Activated CD4-positive, alpha-beta T cell treated with anti-CD3 and anti-CD28 coated beads for 36 hours (primary cell): ENCODE data around the gene PLA2G2F. TPM values are rescaled to one million over a fixed set of nuclear protein-coding genes. Genes with fewer than 3 reads are reported as not detected.

Source experiments
- ATAC-seq: fragments of 200-7000 bp; cut with Tn5 transposase; one replicate; pipeline ENCODE4 v1.10.0; 2021; ENCODE audit warnings: mild to moderate bottlenecking, moderate library complexity
- CTCF ChIA-PET: fragments of 350-600 bp; sonication (Branson Sonifier 250); formaldehyde crosslinking; loops from one replicate; lab custom pipeline; 2021; ENCODE audit warnings: antibody characterized with exemption; lab: Charles Lee
- POLR2A ChIA-PET: fragments of 350-600 bp; sonication (Branson Sonifier 250); formaldehyde crosslinking; loops from one replicate; lab custom pipeline; 2021; ENCODE audit warnings: antibody characterized with exemption, inconsistent platforms; lab: Charles Lee
- DNase-seq: peaks from one replicate; pipeline ENCODE4 v3.0.0-alpha.2; 2020
- H3K27ac Mint-ChIP-seq: one replicate; pipeline ENCODE4 v1.8.0; 2021; ENCODE audit warnings: mixed read lengths
- H3K27me3 Mint-ChIP-seq: one replicate; pipeline ENCODE4 v1.8.0; 2021; ENCODE audit warnings: mixed read lengths
- H3K36me3 Mint-ChIP-seq: one replicate; pipeline ENCODE4 v1.8.0; 2021; ENCODE audit warnings: low read depth, mixed read lengths
- H3K4me1 Mint-ChIP-seq: one replicate; pipeline ENCODE4 v1.8.0; 2021; ENCODE audit warnings: mixed read lengths
- H3K4me3 Mint-ChIP-seq: one replicate; pipeline ENCODE4 v1.8.0; 2021; ENCODE audit warnings: mild to moderate bottlenecking, moderate library complexity, mixed read lengths
- H3K9me3 Mint-ChIP-seq: one replicate; pipeline ENCODE4 v1.8.0; 2021; ENCODE audit warnings: low read depth, mixed read lengths
- intact Hi-C, 2 experiments: fragments of 100-400 bp; cut with DNase I in 1 of 2; cut with micrococcal nuclease in 1 of 2; formaldehyde crosslinking; loops; one replicate each; pipeline versions ENCODE4 v1.14.2 to v1.15.1; 2022 to 2024; cut with DNase I, micrococcal nuclease
- total RNA-seq, 2 experiments: library from RNA; stranded (reverse); gene quantifications; one replicate each; pipeline ENCODE4 v1.2.3, GENCODE V29; 2021

The PLA2G2F gene
- total RNA-seq, 2 experiments from 2014 or later: not detected

DNA sequence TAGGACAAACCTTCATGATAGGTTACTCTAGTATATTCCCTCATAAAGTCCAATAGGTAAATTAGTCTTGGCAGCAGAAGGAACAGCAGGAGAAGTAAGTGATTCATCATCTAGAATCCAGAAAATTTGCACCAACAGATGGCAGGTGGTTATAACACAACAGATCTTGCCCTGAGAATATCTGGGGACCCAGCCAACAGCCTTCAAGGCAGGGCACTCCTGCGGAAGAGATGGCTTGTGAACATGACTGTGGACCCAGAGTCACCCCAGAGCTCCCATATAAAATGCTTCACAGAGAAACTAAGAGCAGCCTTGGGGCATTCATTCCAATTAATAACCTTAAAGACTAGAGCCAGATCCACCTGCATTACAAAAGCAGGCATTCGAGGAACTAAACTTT is 55.1 kb downstream of the PLA2G2F start:
- peaks cover 2% of the 10 kb centered on the region for H3K4me1 Mint-ChIP-seq
- intact Hi-C loops: loop anchor here in 1 of 2 experiments (2.0 kb wide), 1 partner anchor 219 kb away; no protein-coding TSS in a partner anchor
- ATAC-seq (no peak), DNase-seq (no peak)
- ChIA-PET CTCF (interaction anchor here (1.7 to 4.8 kb wide), 6 partner anchors 16 to 277 kb away, joined by 7 to 30 read pairs (median 8); no protein-coding TSS in a partner anchor), POLR2A (no interaction called here)
- no peaks in the 10 kb centered on the region for H3K36me3 Mint-ChIP-seq
- no peak overlapping the region for H3K4me3 Mint-ChIP-seq
- H3K27ac Mint-ChIP-seq: no peak overlapping the region
- no peaks in the 10 kb centered on the region for H3K9me3 Mint-ChIP-seq
- peaks cover 18% of the 10 kb centered on the region for H3K27me3 Mint-ChIP-seq

DNA sequence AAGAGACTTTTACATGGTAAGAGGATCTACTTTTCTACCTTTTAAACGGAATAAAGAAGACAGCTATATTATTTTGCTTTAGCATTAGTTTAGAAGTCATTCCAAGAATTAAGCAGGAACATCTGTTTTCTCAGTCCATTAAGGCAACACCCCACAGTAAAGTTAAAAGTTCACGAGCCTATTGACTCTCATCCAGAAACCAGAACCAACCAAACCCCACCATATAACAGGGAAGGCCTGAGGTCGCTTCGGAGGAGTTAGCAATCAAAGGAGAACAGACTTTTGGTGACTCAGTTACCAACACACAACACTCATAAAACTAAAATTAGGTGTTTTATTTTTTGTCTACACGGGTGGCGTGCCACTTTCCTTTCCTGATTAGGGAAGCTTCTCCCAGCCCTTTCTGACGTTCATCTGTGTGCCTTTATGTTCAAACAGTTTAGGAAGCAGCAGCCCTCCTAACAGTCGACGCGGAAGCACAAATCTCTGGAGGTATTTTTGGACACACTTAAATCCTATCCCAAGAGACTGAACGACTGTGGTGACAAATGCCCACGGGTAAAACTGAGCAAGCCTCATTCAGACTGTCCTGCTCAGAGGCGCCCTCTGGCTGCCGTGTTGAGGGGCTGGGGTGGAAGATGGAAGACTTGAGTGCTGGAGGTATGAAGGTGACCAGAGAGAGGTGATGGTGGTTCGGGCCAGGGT is 55.8 kb downstream of the PLA2G2F start:
- peak; percentile 92 for ATAC-seq

DNA sequence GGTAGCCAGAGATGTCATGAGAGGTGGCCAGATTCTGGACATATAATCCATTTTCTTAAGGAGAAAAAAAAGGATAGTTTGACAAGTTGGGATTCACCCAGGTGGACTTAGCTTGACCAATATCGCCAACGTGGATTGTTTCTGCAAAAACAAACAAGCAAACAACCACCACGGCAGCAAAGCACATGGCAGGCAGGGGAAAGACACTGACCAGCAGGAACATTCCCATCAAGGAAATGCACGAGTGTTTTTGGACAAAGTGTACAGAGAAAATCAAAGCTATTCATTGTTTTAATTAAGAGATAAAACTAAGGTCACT is 56.3 kb downstream of the PLA2G2F start:
- no peak for ATAC-seq
- H3K36me3 Mint-ChIP-seq: no peaks in the 10 kb centered on the region
- ChIA-PET CTCF (interaction anchor here (0.6 to 4.8 kb wide), 26 partner anchors 8 to 333 kb away, joined by 3 to 30 read pairs (median 4); no protein-coding TSS in a partner anchor), POLR2A (no interaction called here)
- no peak for DNase-seq
- H3K27ac Mint-ChIP-seq: no peak overlapping the region
- peaks cover 21% of the 10 kb centered on the region for H3K27me3 Mint-ChIP-seq
- intact Hi-C loops: loop anchor here (1.0 to 5.0 kb wide), 6 partner anchors 30 to 277 kb away; no protein-coding TSS in a partner anchor
- peaks cover 2% of the 10 kb centered on the region for H3K4me1 Mint-ChIP-seq
- H3K9me3 Mint-ChIP-seq: no peaks in the 10 kb centered on the region
- no peak overlapping the region for H3K4me3 Mint-ChIP-seq

More for the DNA sequence above, 55.8 kb downstream of the PLA2G2F start:
- no peak overlapping the region for H3K4me3 Mint-ChIP-seq
- DNase-seq: peak; percentile 87
- peaks cover 2% of the 10 kb centered on the region for H3K4me1 Mint-ChIP-seq
- CTCF ChIA-PET: interaction anchor here (0.6 to 4.8 kb wide), 25 partner anchors 8 to 333 kb away, joined by 3 to 30 read pairs (median 4); no protein-coding TSS in a partner anchor
- H3K27ac Mint-ChIP-seq: no peak overlapping the region
- H3K36me3 Mint-ChIP-seq: no peaks in the 10 kb centered on the region
- H3K27me3 Mint-ChIP-seq: peaks cover 18% of the 10 kb centered on the region
- no peaks in the 10 kb centered on the region for H3K9me3 Mint-ChIP-seq
- intact Hi-C loops: loop anchor here (1.0 to 5.0 kb wide), 6 partner anchors 30 to 277 kb away; no protein-coding TSS in a partner anchor
- POLR2A ChIA-PET: no interaction called here

DNA sequence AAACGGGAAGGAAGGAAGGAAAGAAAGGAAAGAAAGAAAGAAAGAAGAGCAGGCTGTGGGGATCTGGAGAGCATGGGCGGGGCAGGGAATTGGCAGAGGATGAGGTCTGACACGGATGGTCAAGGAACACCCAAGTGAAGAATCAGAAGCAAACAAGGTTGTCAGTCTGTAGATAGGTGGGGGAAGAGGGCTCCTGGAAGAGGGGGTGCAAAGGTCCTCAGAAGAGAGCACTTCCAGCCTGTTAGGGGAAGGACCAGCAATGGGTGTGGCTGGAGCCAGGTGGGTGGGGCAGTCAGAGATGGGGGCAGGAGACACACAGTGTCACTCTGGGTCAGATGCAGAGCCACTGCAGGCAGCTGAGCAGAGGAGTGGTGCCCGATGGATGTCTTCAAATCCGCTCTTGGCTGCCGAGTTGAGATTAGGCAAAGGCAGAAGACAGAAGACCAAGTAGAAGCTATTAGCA is 58.2 kb downstream of the PLA2G2F start:
- no peak overlapping the region for H3K4me3 Mint-ChIP-seq
- POLR2A ChIA-PET: no interaction called here
- peaks cover 2% of the 10 kb centered on the region for H3K4me1 Mint-ChIP-seq
- ATAC-seq (no peak), DNase-seq (no peak)
- H3K36me3 Mint-ChIP-seq: no peaks in the 10 kb centered on the region
- CTCF ChIA-PET: interaction anchor here (4.8 kb wide), 1 partner anchor 19 kb away, joined by 30 read pairs; no protein-coding TSS in a partner anchor
- intact Hi-C loops: loop anchor here in 1 of 2 experiments (5.0 kb wide), 1 partner anchor 40 kb away; no protein-coding TSS in a partner anchor
- H3K27me3 Mint-ChIP-seq: peaks cover 21% of the 10 kb centered on the region
- H3K9me3 Mint-ChIP-seq: no peaks in the 10 kb centered on the region
- H3K27ac Mint-ChIP-seq: no peak overlapping the region

DNA sequence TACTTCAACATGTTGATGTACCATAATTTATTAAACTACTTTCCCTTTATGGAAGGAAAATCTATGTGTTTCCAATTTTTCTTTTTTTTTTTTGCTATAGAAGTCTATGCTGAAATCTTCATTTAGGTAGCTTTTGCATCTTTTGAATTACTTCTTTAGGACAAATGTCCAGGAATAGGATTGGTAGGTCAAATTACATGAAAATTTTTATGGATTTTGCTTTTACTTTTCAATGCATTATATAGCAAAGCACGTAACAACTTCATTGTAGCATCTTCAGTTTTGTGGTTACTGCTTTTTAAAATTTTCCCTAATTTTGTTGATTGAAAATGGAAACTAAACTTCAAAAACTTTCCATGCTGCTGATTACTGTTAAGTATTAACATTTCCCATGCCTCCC is 59.2 kb downstream of the PLA2G2F start:
- no peaks in the 10 kb centered on the region for H3K36me3 Mint-ChIP-seq
- H3K27ac Mint-ChIP-seq: no peak overlapping the region
- DNase-seq: no peak
- H3K4me1 Mint-ChIP-seq: peaks cover 2% of the 10 kb centered on the region
- intact Hi-C loops: loop anchor here in 1 of 2 experiments (5.0 kb wide), 1 partner anchor 41 kb away; no protein-coding TSS in a partner anchor
- POLR2A ChIA-PET: no interaction called here
- no peaks in the 10 kb centered on the region for H3K9me3 Mint-ChIP-seq
- H3K27me3 Mint-ChIP-seq: peaks cover 21% of the 10 kb centered on the region
- H3K4me3 Mint-ChIP-seq: no peak overlapping the region
- ATAC-seq: no peak
- CTCF ChIA-PET: no interaction called here

DNA sequence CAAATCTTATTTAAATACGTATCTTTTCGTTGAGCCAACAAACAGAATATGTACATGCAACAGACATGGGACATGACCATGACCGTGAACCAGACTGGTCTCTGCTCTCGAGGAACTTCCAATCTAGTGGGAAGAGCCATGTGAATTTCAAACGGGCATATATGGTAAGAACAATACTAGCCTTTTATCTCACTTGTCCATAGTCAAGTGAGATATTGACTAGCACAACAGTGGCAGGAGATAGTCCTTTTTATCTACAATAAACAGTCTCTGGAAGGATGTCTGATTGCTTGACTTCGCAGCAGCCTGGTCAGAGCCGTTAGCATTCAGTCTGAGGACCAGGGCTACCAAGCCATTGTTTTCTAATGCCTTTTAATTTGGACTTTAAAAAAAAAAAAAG is 59.8 kb downstream of the PLA2G2F start:
- H3K4me3 Mint-ChIP-seq: no peak overlapping the region
- no peak for ATAC-seq
- peaks cover 2% of the 10 kb centered on the region for H3K4me1 Mint-ChIP-seq
- CTCF ChIA-PET: no interaction called here
- no peak overlapping the region for H3K27ac Mint-ChIP-seq
- peaks cover 21% of the 10 kb centered on the region for H3K27me3 Mint-ChIP-seq
- intact Hi-C loops: loop anchor here in 1 of 2 experiments (5.0 kb wide), 1 partner anchor 42 kb away; no protein-coding TSS in a partner anchor
- POLR2A ChIA-PET: no interaction called here
- H3K36me3 Mint-ChIP-seq: no peaks in the 10 kb centered on the region
- H3K9me3 Mint-ChIP-seq: no peaks in the 10 kb centered on the region
- no peak for DNase-seq

DNA sequence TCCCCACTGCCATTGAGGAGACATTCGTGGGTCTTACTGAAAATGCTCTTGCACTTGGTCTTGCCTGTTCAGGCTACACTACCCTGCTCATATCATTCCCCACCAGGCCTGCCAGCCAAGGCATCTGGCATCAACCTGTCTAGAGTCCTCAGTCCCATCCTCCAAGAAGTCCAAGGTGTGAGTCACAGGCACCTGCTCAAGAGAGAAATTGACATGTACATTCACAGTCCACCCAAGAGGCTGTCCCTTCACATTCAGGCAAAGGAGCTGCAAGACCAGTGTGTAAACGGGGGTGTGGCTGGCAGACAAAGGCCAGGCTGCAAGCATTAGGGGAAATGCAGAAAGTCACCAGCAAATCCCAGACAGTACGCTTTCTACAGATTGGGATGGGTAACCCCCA is 60.3 kb downstream of the PLA2G2F start:
- no peaks in the 10 kb centered on the region for H3K36me3 Mint-ChIP-seq
- DNase-seq: no peak
- ChIA-PET CTCF (interaction anchor here (1.2 kb wide), 1 partner anchor 34 kb away, joined by 4 read pairs; no protein-coding TSS in a partner anchor), POLR2A (no interaction called here)
- peaks cover 21% of the 10 kb centered on the region for H3K27me3 Mint-ChIP-seq
- H3K9me3 Mint-ChIP-seq: no peaks in the 10 kb centered on the region
- no peak for ATAC-seq
- H3K27ac Mint-ChIP-seq: no peak overlapping the region
- H3K4me3 Mint-ChIP-seq: no peak overlapping the region
- peaks cover 2% of the 10 kb centered on the region for H3K4me1 Mint-ChIP-seq
- intact Hi-C loops: loop anchor here in 1 of 2 experiments (5.0 kb wide), 1 partner anchor 42 kb away; no protein-coding TSS in a partner anchor

DNA sequence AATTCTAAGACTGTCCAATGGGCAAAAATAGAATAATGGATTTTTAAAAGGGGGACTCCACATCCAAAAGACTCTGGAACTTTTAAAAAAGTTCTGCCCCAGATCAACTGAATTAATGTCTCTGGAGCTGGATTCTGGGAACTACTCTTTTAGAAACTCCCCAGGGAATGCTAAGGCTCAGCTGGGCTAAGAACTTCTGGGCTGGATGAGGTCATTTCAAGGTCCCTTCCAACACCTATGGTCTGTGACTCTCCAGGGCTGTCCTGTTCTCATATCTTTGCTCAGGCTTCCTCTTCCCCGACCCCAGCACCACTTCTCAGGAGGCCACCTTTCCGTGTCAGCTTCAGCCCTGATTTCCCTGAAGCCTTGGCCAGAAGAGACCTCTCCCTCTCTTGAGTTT is 60.7 kb downstream of the PLA2G2F start:
- Mint-ChIP-seq H3K36me3 (no peaks in the 10 kb centered on the region), H3K4me1 (peaks cover 2% of the 10 kb centered on the region), H3K27ac (no peak overlapping the region), H3K9me3 (no peaks in the 10 kb centered on the region), H3K27me3 (peaks cover 21% of the 10 kb centered on the region), H3K4me3 (no peak overlapping the region)
- ATAC-seq (no peak), DNase-seq (no peak)
- POLR2A ChIA-PET: no interaction called here
- intact Hi-C loops: loop anchor here in 1 of 2 experiments (5.0 kb wide), 1 partner anchor 43 kb away; no protein-coding TSS in a partner anchor
- CTCF ChIA-PET: interaction anchor here (1.2 kb wide), 1 partner anchor 34 kb away, joined by 4 read pairs; no protein-coding TSS in a partner anchor

Other genes starting within 250 kb of the PLA2G2F start
- not detected for gene PLA2G2E, start 215.7 kb upstream of the PLA2G2F start, total RNA-seq
- not detected for gene PLA2G2A, start 159.7 kb upstream of the PLA2G2F start, total RNA-seq
- gene PLA2G5, start 69.1 kb upstream of the PLA2G2F start, total RNA-seq: not detected
- gene PLA2G2D, start 19.8 kb upstream of the PLA2G2F start, total RNA-seq: not detected
- under 1 TPM; 0.41 to 0.63 TPM for gene UBXN10, start 46.8 kb downstream of the PLA2G2F start, total RNA-seq
- under 1 TPM; 0.43 to 0.58 TPM for gene PLA2G2C, start 47.2 kb downstream of the PLA2G2F start, total RNA-seq
- gene VWA5B1, start 151.6 kb downstream of the PLA2G2F start, total RNA-seq: not detected